T47D (cell line): ENCODE data around the gene IKZF2.

ENCODE experiments used
- DNase-seq, 2 experiments: peaks; one replicate each; pipeline versions ENCODE4 v3.0.0 to v3.0.0-alpha.2; 2011 to 2012; ENCODE audit warnings: low read depth in 1 of 2, low spot score in 1 of 2
- JUND ChIP-seq: IDR thresholded peaks from 2 replicates; pipeline ENCODE4 v1.6.1; 2012; ENCODE audit warnings: low read depth
- in situ Hi-C: cut with HindIII; loops from 2 replicates; pipeline ENCODE4 v1.10.0; 2016; ENCODE audit warnings: low sequenced_read_pairs, low pct_unique_long_range_greater_than_20kb

Gene IKZF2

GRCh38 chr2:213080969-213081617 lies 70.3 kb downstream of the IKZF2 start:
- DNase-seq = no peak
- no peak for TF ChIP-seq JUND
- in situ Hi-C loops = no loop called here

GRCh38 chr2:213079756-213080155 lies 71.7 kb downstream of the IKZF2 start:
- TF ChIP-seq JUND = no peak
- in situ Hi-C loops = no loop called here
- no peak for DNase-seq

GRCh38 chr2:213078686-213079085 lies 72.7 kb downstream of the IKZF2 start:
- in situ Hi-C loops = no loop called here
- DNase-seq = no peak
- no peak for TF ChIP-seq JUND

GRCh38 chr2:213069531-213069930 lies 81.9 kb downstream of the IKZF2 start:
- TF ChIP-seq JUND = no peak
- DNase-seq = no peak
- in situ Hi-C loops = no loop called here

GRCh38 chr2:213068676-213069359 lies 82.6 kb downstream of the IKZF2 start:
- DNase-seq = no peak
- no peak for TF ChIP-seq JUND
- in situ Hi-C loops = no loop called here

GRCh38 chr2:213067888-213068287 lies 83.5 kb downstream of the IKZF2 start:
- no peak for TF ChIP-seq JUND
- in situ Hi-C loops = no loop called here
- DNase-seq = no peak

- no peak for TF ChIP-seq JUND
- DNase-seq = no peak
- in situ Hi-C loops = no loop called here
These were observed 85.0 kb downstream of the IKZF2 start for GRCh38 chr2:213066443-213066743.

GRCh38 chr2:213065583-213066442 lies 85.6 kb downstream of the IKZF2 start:
- no peak for TF ChIP-seq JUND
- no peak for DNase-seq
- in situ Hi-C loops = no loop called here

- in situ Hi-C loops = no loop called here
- DNase-seq = no peak
- TF ChIP-seq JUND = no peak
These were observed 87.3 kb downstream of the IKZF2 start for GRCh38 chr2:213064099-213064498.

- in situ Hi-C loops = no loop called here
- DNase-seq = no peak
- no peak for TF ChIP-seq JUND
These were observed 93.4 kb downstream of the IKZF2 start for GRCh38 chr2:213057977-213058376.

- in situ Hi-C loops = no loop called here
- no peak for TF ChIP-seq JUND
- no peak for DNase-seq
These were observed 105.0 kb downstream of the IKZF2 start for GRCh38 chr2:213046431-213046830.

GRCh38 chr2:213043566-213043965 lies 107.8 kb downstream of the IKZF2 start:
- DNase-seq = no peak
- in situ Hi-C loops = no loop called here

GRCh38 chr2:213042262-213042661 lies 109.2 kb downstream of the IKZF2 start:
- no peak for DNase-seq
- in situ Hi-C loops = no loop called here
- TF ChIP-seq JUND = no peak

More at GRCh38 chr2:213043566-213043965, 107.8 kb downstream of the IKZF2 start:
- TF ChIP-seq JUND = no peak
